ENCODE results near the gene ARFIP2. TPM values are rescaled to one million over a fixed set of nuclear protein-coding genes. Genes with fewer than 3 reads are reported as not detected.

Gene ARFIP2
- polyA plus RNA-seq, 1 of the 3 experiments (the other 2 are of a cell fraction), result 128 TPM

- Histone ChIP-seq H3K4me2 (no peak overlapping the region), H3K4me1 (ENCODE audit: control insufficient read depth in 1 of 2, insufficient read depth in 2 of 2, low read depth in 1 of 2, low read length in 1 of 2) (no peaks in the 10 kb centered on the region), H3K27me3 (ENCODE audit: insufficient read depth) (no peaks in the 10 kb centered on the region), H3K9ac (no peak overlapping the region), H3F3A (replicated peaks; ENCODE audit: insufficient read depth) (peaks cover 7% of the 10 kb centered on the region), H4K20me1 (ENCODE audit: insufficient read depth) (no peaks in the 10 kb centered on the region), H2AFZ (ENCODE audit: low read depth) (no peak overlapping the region), H3K9me2 (no peaks in the 10 kb centered on the region), H3K9me3 (no peaks in the 10 kb centered on the region), H3K27ac (ENCODE audit: low read depth in 2 of 2, low read length in 1 of 2) (no peak overlapping the region), H3K36me3 (replicated peaks in 1 of 2; ENCODE audit: control insufficient read depth in 1 of 2, insufficient read depth in 2 of 2, low read length in 1 of 2) (peaks cover 32 to 51% of the 10 kb centered on the region in 2 experiments), H3K79me2 (ENCODE audit: insufficient read depth) (peaks cover 41% of the 10 kb centered on the region), H3K4me3 (ENCODE audit: low read depth in 2 of 2, low read length in 1 of 2) (no peak overlapping the region)
- CTCF ChIA-PET, result interaction anchor here (1.3 to 1.9 kb wide), 4 partner anchors 18 to 269 kb away, joined by 3 to 8 read pairs (median 4); no protein-coding TSS in a partner anchor
- TF ChIP-seq PBX3 (IDR thresholded peaks at IDR 0.05) (no peak), USF2 (IDR thresholded peaks at IDR 0.05; ENCODE audit: borderline replicate concordance, low read depth, low read length) (no peak)
- 86% methylated on average over 6 of the region's 6 CpGs for WGBS (ENCODE audit: low lambda C conversion rate)
- POLR2A ChIA-PET, result interaction anchor here (0.6 kb wide), 1 partner anchor 184 kb away, joined by 3 read pairs; no protein-coding TSS in a partner anchor
- no peak for DNase-seq
Observed at GRCh38 chr11:6488342-6488741, 7.2 kb upstream of the ARFIP2 start.

- no peak overlapping the region for H2AFZ ChIP-seq (ENCODE audit: low read depth)
- no peak overlapping the region for H3K4me2 ChIP-seq
- H3F3A ChIP-seq (replicated peaks; ENCODE audit: insufficient read depth), result peaks cover 7% of the 10 kb centered on the region
- H3K9me3 ChIP-seq, result no peaks in the 10 kb centered on the region
- H3K79me2 ChIP-seq (ENCODE audit: insufficient read depth), result peaks cover 55% of the 10 kb centered on the region
- peaks cover 44 to 59% of the 10 kb centered on the region in 2 experiments for H3K36me3 ChIP-seq (replicated peaks in 1 of 2; ENCODE audit: control insufficient read depth in 1 of 2, insufficient read depth in 2 of 2, low read length in 1 of 2)
- ChIA-PET POLR2A (no interaction called here), CTCF (interaction anchor here (0.7 to 1.9 kb wide), 4 partner anchors 20 to 123 kb away, joined by 3 to 8 read pairs (median 4); no protein-coding TSS in a partner anchor)
- no peak overlapping the region for H3K27ac ChIP-seq (ENCODE audit: low read depth in 2 of 2, low read length in 1 of 2)
- no peak for DNase-seq
- 100% methylated on average over 1 of the region's 1 CpG for WGBS (ENCODE audit: low lambda C conversion rate)
- H3K4me1 ChIP-seq (ENCODE audit: control insufficient read depth in 1 of 2, insufficient read depth in 2 of 2, low read depth in 1 of 2, low read length in 1 of 2), result peaks cover 7 to 8% of the 10 kb centered on the region in 2 experiments
- no peaks in the 10 kb centered on the region for H3K27me3 ChIP-seq (ENCODE audit: insufficient read depth)
- no peaks in the 10 kb centered on the region for H3K9me2 ChIP-seq
- H3K9ac ChIP-seq, result no peak overlapping the region
- no peak for TF ChIP-seq RXRA (IDR thresholded peaks at IDR 0.05; ENCODE audit: borderline replicate concordance, low read depth)
- no peak for TF ChIP-seq SMC3 (IDR thresholded peaks at IDR 0.05; ENCODE audit: low read depth, low read length)
- TF ChIP-seq POLR2AphosphoS5 (IDR thresholded peaks at IDR 0.05; ENCODE audit: low read depth, low read length), result no peak
- TF ChIP-seq IRF3 (IDR thresholded peaks at IDR 0.05; ENCODE audit: low read depth, low read length), result no peak
- TF ChIP-seq TAF1 (IDR thresholded peaks at IDR 0.05; ENCODE audit: borderline replicate concordance, low read depth, low read length), result no peak
- TF ChIP-seq FOSL2 (IDR thresholded peaks at IDR 0.05; ENCODE audit: borderline replicate concordance, low read depth), result no peak
- no peak overlapping the region for H3K4me3 ChIP-seq (ENCODE audit: low read depth in 2 of 2, low read length in 1 of 2)
- peaks cover 6% of the 10 kb centered on the region; the same call in 1 of the 2 replicates for H4K20me1 ChIP-seq (ENCODE audit: insufficient read depth)
Observed at GRCh38 chr11:6486938-6487337, 5.8 kb upstream of the ARFIP2 start.
